Sigmoid colon (tissue), 7 donors: ENCODE measurements around the gene PAK1. TPM values are rescaled to one million over a fixed set of nuclear protein-coding genes. Genes with fewer than 3 reads are reported as not detected.

Experiments used
- DNase-seq: peaks from one replicate; pipeline ENCODE4 v3.0.0-alpha.2; 2019
- H3K27ac ChIP-seq, 4 donors: fragments of 200-600 bp; sonication (generic); one replicate each; pipeline ENCODE4 v1.5.1; 2016 to 2019; ENCODE audit warnings: mild to moderate bottlenecking in 1 of 4
- H3K27me3 ChIP-seq, 3 donors: fragments of 200-600 bp; sonication (generic); one replicate each; pipeline ENCODE4 v1.5.1; 2019; ENCODE audit warnings: mild to moderate bottlenecking in 1 of 3
- H3K36me3 ChIP-seq, 4 donors: fragments of 200-600 bp; sonication (generic); one replicate each; pipeline ENCODE4 v1.5.1; 2016 to 2019
- H3K4me1 ChIP-seq, 4 donors: fragments of 200-600 bp; sonication (generic); one replicate each; pipeline ENCODE4 v1.5.1; 2017 to 2019
- H3K4me3 ChIP-seq, 4 donors: fragments of 200-600 bp; sonication (generic); one replicate each; pipeline ENCODE4 v1.5.1; 2017 to 2019; ENCODE audit warnings: mild to moderate bottlenecking in 2 of 4, moderate library complexity in 1 of 4
- H3K9me3 ChIP-seq, 4 donors: fragments of 200-600 bp in 3 of 4; sonication (generic) in 3 of 4; one replicate each; pipeline versions ENCODE4 v1.5.1 to v1.6.1; 2013 to 2019
- CTCF ChIP-seq, 4 experiments: fragments of 450-650 bp in 3 of 4; fragments of 200-600 bp in 1 of 4; IDR thresholded peaks; one replicate each; pipeline ENCODE4 v1.5.1; 2016 to 2019; ENCODE audit warnings: antibody characterized with exemption in 4 of 4, mild to moderate bottlenecking in 3 of 4, moderate library complexity in 2 of 4
- EP300 ChIP-seq, 4 donors: sonication (generic); formaldehyde crosslinking; IDR thresholded peaks; one replicate each; pipeline ENCODE4 v1.6.1; 2017; ENCODE audit warnings: antibody characterized with exemption in 4 of 4
- POLR2A ChIP-seq, 2 donors: fragments of 450-650 bp; IDR thresholded peaks; one replicate each; pipeline ENCODE4 v1.6.1; 2016; ENCODE audit warnings: antibody characterized with exemption in 2 of 2, mild to moderate bottlenecking in 2 of 2, moderate library complexity in 2 of 2
- POLR2AphosphoS5 ChIP-seq, 4 donors: sonication (generic); formaldehyde crosslinking; IDR thresholded peaks; one replicate each; pipeline ENCODE4 v1.6.1; 2017; ENCODE audit warnings: antibody characterized with exemption in 4 of 4
- WGBS, 2 donors: extraction: QIAGEN DNeasy Blood & Tissue Kit; methylation state at CpG; one replicate each; pipeline ENCODE4 v1.1.7; 2013; 5-methylcytosine and 5-hydroxymethylcytosine counted together
- intact Hi-C: fragments of 100-400 bp; cut with DNase I; formaldehyde crosslinking; loops from one replicate; pipeline ENCODE4 v1.15.1; 2023
- polyA plus RNA-seq, 3 donors: library from polyadenylated mRNA; stranded (reverse); fragments of 200-250 nt; gene quantifications; one replicate each; pipeline ENCODE4 v1.2.3, GENCODE V29; 2013
- total RNA-seq, 4 donors: library from RNA; depleted of rRNA; stranded (reverse); fragments of >200 nt; gene quantifications; one replicate each; pipeline ENCODE4 v1.1.0, GENCODE V29; 2016
- donor health status: healthy with polysubstance abuse.
- donor health status: Bipolar disorder and iron deficiency.
- donor health status: healthy.

PAK1 gene
- total and polyA plus RNA-seq, 7 donors, result 24.6 to 79.3 (median 37.7) TPM

GRCh38 chr11:77422687-77423086 lies 51.2 kb downstream of the PAK1 start:
- H3K27ac ChIP-seq, result no peak overlapping the region
- no peak for DNase-seq
- intact Hi-C loops, result no loop called here
- H3K36me3 ChIP-seq, result no peaks in the 10 kb centered on the region
- no peaks in the 10 kb centered on the region for H3K9me3 ChIP-seq
- no peak overlapping the region for H3K4me3 ChIP-seq
- H3K4me1 ChIP-seq, result no peaks in the 10 kb centered on the region
- WGBS, 2 donors, result 90 to 92% methylated on average over 1 of the region's 1 CpG
- H3K27me3 ChIP-seq, result no peaks in the 10 kb centered on the region
- TF ChIP-seq EP300 (IDR thresholded peaks at IDR 0.05) (no peak), POLR2AphosphoS5 (IDR thresholded peaks at IDR 0.05) (no peak), POLR2A (IDR thresholded peaks at IDR 0.05) (no peak), CTCF (IDR thresholded peaks at IDR 0.05) (no peak)

GRCh38 chr11:77421041-77421723 lies 52.7 kb downstream of the PAK1 start:
- no peaks in the 10 kb centered on the region for H3K4me1 ChIP-seq
- no peaks in the 10 kb centered on the region for H3K27me3 ChIP-seq
- WGBS, 2 donors, result 91 to 96% methylated on average over 2 of the region's 2 CpGs
- no peak overlapping the region for H3K4me3 ChIP-seq
- intact Hi-C loops, result no loop called here
- no peak for DNase-seq
- H3K36me3 ChIP-seq, result no peaks in the 10 kb centered on the region
- no peak for TF ChIP-seq EP300 (IDR thresholded peaks at IDR 0.05)
- TF ChIP-seq CTCF (IDR thresholded peaks at IDR 0.05), result no peak
- no peak for TF ChIP-seq POLR2A (IDR thresholded peaks at IDR 0.05)
- no peak for TF ChIP-seq POLR2AphosphoS5 (IDR thresholded peaks at IDR 0.05)
- no peak overlapping the region for H3K27ac ChIP-seq
- H3K9me3 ChIP-seq, result no peaks in the 10 kb centered on the region

- 76 to 77% methylated on average over 3 of the region's 3 CpGs for WGBS, 2 donors
- no peaks in the 10 kb centered on the region for H3K27me3 ChIP-seq
- no peaks in the 10 kb centered on the region for H3K36me3 ChIP-seq
- no peak overlapping the region for H3K27ac ChIP-seq
- no peak overlapping the region for H3K4me3 ChIP-seq
- no peak for TF ChIP-seq EP300 (IDR thresholded peaks at IDR 0.05)
- no peak for TF ChIP-seq CTCF (IDR thresholded peaks at IDR 0.05)
- TF ChIP-seq POLR2AphosphoS5 (IDR thresholded peaks at IDR 0.05), result no peak
- TF ChIP-seq POLR2A (IDR thresholded peaks at IDR 0.05), result no peak
- DNase-seq, result no peak
- H3K9me3 ChIP-seq, result no peaks in the 10 kb centered on the region
- no peaks in the 10 kb centered on the region for H3K4me1 ChIP-seq
- intact Hi-C loops, result no loop called here
Observed at GRCh38 chr11:77418971-77419597, 54.8 kb downstream of the PAK1 start.

- Histone ChIP-seq H3K36me3 (no peaks in the 10 kb centered on the region), H3K27ac (no peak overlapping the region), H3K4me3 (no peak overlapping the region), H3K27me3 (no peaks in the 10 kb centered on the region), H3K4me1 (no peaks in the 10 kb centered on the region), H3K9me3 (no peaks in the 10 kb centered on the region)
- WGBS, 2 donors, result 67 to 79% methylated on average over 3 of the region's 3 CpGs
- DNase-seq, result no peak
- TF ChIP-seq EP300 (IDR thresholded peaks at IDR 0.05), result no peak
- no peak for TF ChIP-seq CTCF (IDR thresholded peaks at IDR 0.05)
- intact Hi-C loops, result no loop called here
Observed at GRCh38 chr11:77418155-77418970, 55.5 kb downstream of the PAK1 start.
